Thyroid gland (tissue), 4 donors: Measurements from ENCODE around the gene SNX11.

Experiments
- POLR2A ChIP-seq, 2 donors: fragments of 450-650 bp; IDR thresholded peaks; one replicate each; pipeline ENCODE4 v1.6.1; 2017; ENCODE audit warnings: antibody characterized with exemption in 2 of 2, mild to moderate bottlenecking in 2 of 2, moderate library complexity in 1 of 2
- TF ChIP-seq, protein P1 (sequence below), 6 experiments: fragments of 200-600 bp in 3 of 6; fragments of 450-650 bp in 3 of 6; sonication (generic) in 3 of 6; IDR thresholded peaks; one replicate each; pipeline ENCODE4 v1.5.1; 2016 to 2019; ENCODE audit warnings: antibody characterized with exemption in 6 of 6, mild to moderate bottlenecking in 2 of 6, inconsistent platforms in 1 of 6, moderate library complexity in 1 of 6

DNA sequence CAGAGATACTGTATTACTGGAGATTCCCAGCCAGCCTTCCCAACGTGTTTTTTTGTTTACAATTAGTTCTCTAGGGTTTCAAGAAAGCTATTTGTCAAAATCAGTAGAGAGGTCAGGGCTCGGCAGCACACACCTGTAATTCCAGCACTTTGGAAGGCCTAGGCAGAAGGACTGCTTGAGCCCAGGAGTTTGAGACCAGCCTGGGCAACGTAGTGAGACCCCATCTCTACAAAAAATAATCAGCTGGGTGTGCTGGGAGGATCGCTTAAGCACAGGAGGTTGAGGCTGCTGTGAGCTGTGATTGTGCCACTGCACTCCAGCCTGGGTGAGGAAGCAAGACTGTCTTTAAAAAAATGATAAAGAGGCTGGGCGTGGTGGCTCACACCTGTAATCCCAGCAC, 25.7 kb upstream of the SNX11 start:
- TF ChIP-seq, protein P1, sequence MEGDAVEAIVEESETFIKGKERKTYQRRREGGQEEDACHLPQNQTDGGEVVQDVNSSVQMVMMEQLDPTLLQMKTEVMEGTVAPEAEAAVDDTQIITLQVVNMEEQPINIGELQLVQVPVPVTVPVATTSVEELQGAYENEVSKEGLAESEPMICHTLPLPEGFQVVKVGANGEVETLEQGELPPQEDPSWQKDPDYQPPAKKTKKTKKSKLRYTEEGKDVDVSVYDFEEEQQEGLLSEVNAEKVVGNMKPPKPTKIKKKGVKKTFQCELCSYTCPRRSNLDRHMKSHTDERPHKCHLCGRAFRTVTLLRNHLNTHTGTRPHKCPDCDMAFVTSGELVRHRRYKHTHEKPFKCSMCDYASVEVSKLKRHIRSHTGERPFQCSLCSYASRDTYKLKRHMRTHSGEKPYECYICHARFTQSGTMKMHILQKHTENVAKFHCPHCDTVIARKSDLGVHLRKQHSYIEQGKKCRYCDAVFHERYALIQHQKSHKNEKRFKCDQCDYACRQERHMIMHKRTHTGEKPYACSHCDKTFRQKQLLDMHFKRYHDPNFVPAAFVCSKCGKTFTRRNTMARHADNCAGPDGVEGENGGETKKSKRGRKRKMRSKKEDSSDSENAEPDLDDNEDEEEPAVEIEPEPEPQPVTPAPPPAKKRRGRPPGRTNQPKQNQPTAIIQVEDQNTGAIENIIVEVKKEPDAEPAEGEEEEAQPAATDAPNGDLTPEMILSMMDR (IDR thresholded peaks at IDR 0.05): no peak
- TF ChIP-seq POLR2A (IDR thresholded peaks at IDR 0.05): no peak
